Caco-2 (cell line): ENCODE measurements around the gene TMEM132A. TPM values are rescaled to one million over a fixed set of nuclear protein-coding genes. Genes with fewer than 3 reads are reported as not detected.

ENCODE experiments used
- BruUV-seq: library from RNA; stranded (reverse); fragments of 400-500 nt; replicated peaks from 2 replicates; lab custom pipeline; 2021; lab: Mats Ljungman, UMichigan
- CTCF ChIA-PET: fragments of 300-600 bp; sonication (Branson Sonifier 250); formaldehyde crosslinking; loops from one replicate; lab custom pipeline; 2022; ENCODE audit warnings: antibody characterized with exemption; lab: Charles Lee
- POLR2A ChIA-PET: fragments of 300-600 bp; sonication (Branson Sonifier 250); formaldehyde crosslinking; loops from one replicate; lab custom pipeline; 2022; ENCODE audit warnings: antibody characterized with exemption; lab: Charles Lee
- DNase-seq, 2 experiments: peaks; one replicate each; pipeline versions ENCODE4 v3.0.0 to v3.0.0-alpha.2; 2020 to 2022
- H3K27me3 ChIP-seq: replicated peaks from 2 replicates; pipeline ENCODE4 v1.6.0; 2011; ENCODE audit warnings: low read length; ENCODE audit not compliant: control insufficient read depth, insufficient read depth
- H3K36me3 ChIP-seq: 2 replicates; pipeline ENCODE4 v1.5.1; 2011; ENCODE audit warnings: low read length; ENCODE audit not compliant: control insufficient read depth, insufficient read depth
- H3K4me1 ChIP-seq: fragments of 250-450 bp; sonication (Bioruptor Pico); 2 replicates; pipeline ENCODE4 v1.5.1; 2020; ENCODE audit warnings: mild to moderate bottlenecking
- H3K4me3 ChIP-seq: 2 replicates; pipeline ENCODE4 v1.5.1; 2011; ENCODE audit warnings: low read depth, mild to moderate bottlenecking, control low read depth, low read length
- H3K9me3 ChIP-seq: fragments of 250-450 bp; sonication (Bioruptor Pico); 2 replicates; pipeline ENCODE4 v1.5.1; 2020; ENCODE audit warnings: mild to moderate bottlenecking, moderate library complexity
- H3K27ac Mint-ChIP-seq: one replicate; pipeline ENCODE4 v1.8.0; 2022; ENCODE audit warnings: mixed read lengths; ENCODE audit not compliant: unreplicated experiment
- H3K27me3 Mint-ChIP-seq: one replicate; pipeline ENCODE4 v1.8.0; 2022; ENCODE audit warnings: mixed read lengths; ENCODE audit not compliant: insufficient read depth, unreplicated experiment
- H3K36me3 Mint-ChIP-seq: one replicate; pipeline ENCODE4 v1.8.0; 2022; ENCODE audit warnings: mild to moderate bottlenecking, mixed read lengths; ENCODE audit not compliant: insufficient read depth, unreplicated experiment
- H3K4me1 Mint-ChIP-seq: one replicate; pipeline ENCODE4 v1.8.0; 2022; ENCODE audit warnings: low read depth, mixed read lengths; ENCODE audit not compliant: unreplicated experiment
- H3K4me3 Mint-ChIP-seq: one replicate; pipeline ENCODE4 v1.8.0; 2022; ENCODE audit warnings: mild to moderate bottlenecking, moderate library complexity, mixed read lengths; ENCODE audit not compliant: unreplicated experiment
- H3K9me3 Mint-ChIP-seq: one replicate; pipeline ENCODE4 v1.8.0; 2022; ENCODE audit warnings: mixed read lengths; ENCODE audit not compliant: unreplicated experiment
- intact Hi-C: fragments of 100-400 bp; cut with micrococcal nuclease; formaldehyde crosslinking; loops from one replicate; pipeline ENCODE4 v1.10.0; 2022; ENCODE audit not compliant: unreplicated experiment
- total RNA-seq: library from RNA; stranded (reverse); gene quantifications from 2 replicates; pipeline ENCODE4 v1.2.3, GENCODE V29; 2022
- TF ChIP-seq, protein P1 (sequence below), 2 experiments: fragments of 200-600 bp in 1 of 2; IDR thresholded peaks; 1 replicate in 1 of 2; 2 replicates in 1 of 2; pipeline versions ENCODE4 v1.5.1 to v1.8.0; 2011 to 2022; ENCODE audit warnings: antibody characterized with exemption in 1 of 2, control low read depth in 1 of 2, inconsistent platforms in 1 of 2, low read depth in 1 of 2, low read length in 1 of 2, mild to moderate bottlenecking in 1 of 2, moderate library complexity in 1 of 2; ENCODE audit not compliant: insufficient read depth in 1 of 2, severe bottlenecking in 1 of 2, unreplicated experiment in 1 of 2

Gene TMEM132A
- total RNA-seq, 1 experiment from 2014 or later = 97.3 TPM

- TF ChIP-seq, protein P1, sequence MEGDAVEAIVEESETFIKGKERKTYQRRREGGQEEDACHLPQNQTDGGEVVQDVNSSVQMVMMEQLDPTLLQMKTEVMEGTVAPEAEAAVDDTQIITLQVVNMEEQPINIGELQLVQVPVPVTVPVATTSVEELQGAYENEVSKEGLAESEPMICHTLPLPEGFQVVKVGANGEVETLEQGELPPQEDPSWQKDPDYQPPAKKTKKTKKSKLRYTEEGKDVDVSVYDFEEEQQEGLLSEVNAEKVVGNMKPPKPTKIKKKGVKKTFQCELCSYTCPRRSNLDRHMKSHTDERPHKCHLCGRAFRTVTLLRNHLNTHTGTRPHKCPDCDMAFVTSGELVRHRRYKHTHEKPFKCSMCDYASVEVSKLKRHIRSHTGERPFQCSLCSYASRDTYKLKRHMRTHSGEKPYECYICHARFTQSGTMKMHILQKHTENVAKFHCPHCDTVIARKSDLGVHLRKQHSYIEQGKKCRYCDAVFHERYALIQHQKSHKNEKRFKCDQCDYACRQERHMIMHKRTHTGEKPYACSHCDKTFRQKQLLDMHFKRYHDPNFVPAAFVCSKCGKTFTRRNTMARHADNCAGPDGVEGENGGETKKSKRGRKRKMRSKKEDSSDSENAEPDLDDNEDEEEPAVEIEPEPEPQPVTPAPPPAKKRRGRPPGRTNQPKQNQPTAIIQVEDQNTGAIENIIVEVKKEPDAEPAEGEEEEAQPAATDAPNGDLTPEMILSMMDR (IDR thresholded peaks at IDR 0.05; ENCODE audit: insufficient read depth in 1 of 2, low read depth in 1 of 2, low read length in 1 of 2, severe bottlenecking in 1 of 2, unreplicated experiment in 1 of 2) = no peak
- CTCF ChIA-PET = no interaction called here
- no TSS peak for BruUV-seq
- Histone ChIP-seq H3K4me1 (no peaks in the 10 kb centered on the region; the same call in 1 of the 2 replicates), H3K4me3 (no peak overlapping the region), H3K36me3 (peaks cover 7% of the 10 kb centered on the region), H3K9me3 (no peaks in the 10 kb centered on the region), H3K27me3 (no peaks in the 10 kb centered on the region)
- H3K4me1 Mint-ChIP-seq = no peaks in the 10 kb centered on the region
- DNase-seq = no peak
- H3K27ac Mint-ChIP-seq = no peak overlapping the region
- POLR2A ChIA-PET = no interaction called here
- no peak overlapping the region for H3K4me3 Mint-ChIP-seq
- peaks cover 59% of the 10 kb centered on the region for H3K36me3 Mint-ChIP-seq
- H3K27me3 Mint-ChIP-seq = no peaks in the 10 kb centered on the region
- intact Hi-C loops = no loop called here
- no peaks in the 10 kb centered on the region for H3K9me3 Mint-ChIP-seq
Measured at GRCh38 chr11:60902625-60903024, 21.6 kb upstream of the TMEM132A start.

GRCh38 chr11:60905047-60905446, 19.2 kb upstream of the TMEM132A start:
- peaks cover 36% of the 10 kb centered on the region for H3K36me3 Mint-ChIP-seq
- intact Hi-C loops = no loop called here
- no peaks in the 10 kb centered on the region for H3K27me3 Mint-ChIP-seq

GRCh38 chr11:60905551-60906113, 18.6 kb upstream of the TMEM132A start:
- Histone ChIP-seq H3K4me3 (peak overlapping the region; percentile 77), H3K4me1 (no peaks in the 10 kb centered on the region; the same call in 1 of the 2 replicates), H3K36me3 (peaks cover 4% of the 10 kb centered on the region; the same call in 1 of the 2 replicates), H3K9me3 (no peaks in the 10 kb centered on the region), H3K27me3 (no peaks in the 10 kb centered on the region)
- Mint-ChIP-seq H3K4me1 (no peaks in the 10 kb centered on the region), H3K4me3 (peak overlapping the region; percentile 80), H3K36me3 (peaks cover 30% of the 10 kb centered on the region), H3K27me3 (peaks cover under 1% of the 10 kb centered on the region), H3K27ac (peak overlapping the region; percentile 86), H3K9me3 (no peaks in the 10 kb centered on the region)
- BruUV-seq = no TSS peak
- no peak for DNase-seq
- CTCF ChIA-PET = interaction anchor here (0.9 kb wide), 2 partner anchors 8 to 18 kb away, joined by 3 to 4 read pairs; partner anchors contain the start of gene TMEM109
- POLR2A ChIA-PET = interaction anchor here (1.0 kb wide), 2 partner anchors 8 to 10 kb away, joined by 3 to 5 read pairs; partner anchors contain the start of gene TMEM109
- TF ChIP-seq, protein P1 (IDR thresholded peaks at IDR 0.05; ENCODE audit: insufficient read depth in 1 of 2, low read depth in 1 of 2, low read length in 1 of 2, severe bottlenecking in 1 of 2, unreplicated experiment in 1 of 2) = no peak
- intact Hi-C loops = loop anchor here (2.0 kb wide), 1 partner anchor 35 kb away; no protein-coding TSS in a partner anchor

More at GRCh38 chr11:60905047-60905446, 19.2 kb upstream of the TMEM132A start:
- peak overlapping the region; percentile 77 for H3K4me3 ChIP-seq
- peak overlapping the region; percentile 80 for H3K4me3 Mint-ChIP-seq
- no peaks in the 10 kb centered on the region for H3K9me3 ChIP-seq
- no peaks in the 10 kb centered on the region for H3K27me3 ChIP-seq
- H3K27ac Mint-ChIP-seq = peak overlapping the region; percentile 86
- DNase-seq = no peak
- ChIA-PET POLR2A (interaction anchor here (1.0 kb wide), 2 partner anchors 9 to 10 kb away, joined by 3 to 5 read pairs; partner anchors contain the start of gene TMEM109), CTCF (interaction anchor here (0.9 kb wide), 1 partner anchor 8 kb away, joined by 4 read pairs; the partner anchor contains the start of gene TMEM109)
- peaks cover 4% of the 10 kb centered on the region; the same call in 1 of the 2 replicates for H3K36me3 ChIP-seq
- H3K9me3 Mint-ChIP-seq = no peaks in the 10 kb centered on the region
- TF ChIP-seq, protein P1 (IDR thresholded peaks at IDR 0.05; ENCODE audit: insufficient read depth in 1 of 2, low read depth in 1 of 2, low read length in 1 of 2, severe bottlenecking in 1 of 2, unreplicated experiment in 1 of 2) = no peak
- no peaks in the 10 kb centered on the region; the same call in 1 of the 2 replicates for H3K4me1 ChIP-seq
- BruUV-seq = TSS peak; percentile 51
- H3K4me1 Mint-ChIP-seq = no peaks in the 10 kb centered on the region
